ENCODE measurements around the gene FAAH2.

DNA sequence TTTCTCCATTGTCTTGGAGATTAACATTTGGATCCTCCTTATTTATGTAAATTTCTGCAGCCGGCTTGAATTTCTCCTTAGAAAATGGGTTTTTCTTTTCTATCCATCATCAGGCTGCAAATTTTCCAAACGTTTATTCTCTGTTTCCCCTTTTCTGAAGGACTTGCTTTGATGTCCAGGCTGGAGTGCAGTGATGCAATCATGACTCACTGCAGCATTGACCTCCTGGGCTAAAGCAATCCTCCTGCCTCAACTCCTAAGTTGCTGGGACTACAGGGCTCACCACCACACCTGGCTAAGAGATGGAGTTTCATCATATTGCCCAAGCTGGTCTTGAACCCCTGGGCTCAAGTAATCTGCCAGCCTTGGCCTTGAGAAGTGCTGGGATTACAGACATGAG lies 161.3 kb downstream of the FAAH2 start:
- TF ChIP-seq CTCF (IDR thresholded peaks at IDR 0.05) (no peak), POLR2A (IDR thresholded peaks at IDR 0.05) (no peak)

Data from thyroid gland (tissue), 4 donors.